ENCODE results near the gene RELT. TPM values are rescaled to one million over a fixed set of nuclear protein-coding genes. Genes with fewer than 3 reads are reported as not detected.

RELT gene
- total RNA-seq, 1 donor from 2014 or later, result 15.2 TPM

GRCh38 chr11:73331138-73331916 is 44.9 kb upstream of the RELT start:
- TF ChIP-seq, protein P1, sequence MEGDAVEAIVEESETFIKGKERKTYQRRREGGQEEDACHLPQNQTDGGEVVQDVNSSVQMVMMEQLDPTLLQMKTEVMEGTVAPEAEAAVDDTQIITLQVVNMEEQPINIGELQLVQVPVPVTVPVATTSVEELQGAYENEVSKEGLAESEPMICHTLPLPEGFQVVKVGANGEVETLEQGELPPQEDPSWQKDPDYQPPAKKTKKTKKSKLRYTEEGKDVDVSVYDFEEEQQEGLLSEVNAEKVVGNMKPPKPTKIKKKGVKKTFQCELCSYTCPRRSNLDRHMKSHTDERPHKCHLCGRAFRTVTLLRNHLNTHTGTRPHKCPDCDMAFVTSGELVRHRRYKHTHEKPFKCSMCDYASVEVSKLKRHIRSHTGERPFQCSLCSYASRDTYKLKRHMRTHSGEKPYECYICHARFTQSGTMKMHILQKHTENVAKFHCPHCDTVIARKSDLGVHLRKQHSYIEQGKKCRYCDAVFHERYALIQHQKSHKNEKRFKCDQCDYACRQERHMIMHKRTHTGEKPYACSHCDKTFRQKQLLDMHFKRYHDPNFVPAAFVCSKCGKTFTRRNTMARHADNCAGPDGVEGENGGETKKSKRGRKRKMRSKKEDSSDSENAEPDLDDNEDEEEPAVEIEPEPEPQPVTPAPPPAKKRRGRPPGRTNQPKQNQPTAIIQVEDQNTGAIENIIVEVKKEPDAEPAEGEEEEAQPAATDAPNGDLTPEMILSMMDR (IDR thresholded peaks at IDR 0.05; ENCODE audit: unreplicated experiment), result no peak
- Mint-ChIP-seq H3K4me3 (ENCODE audit: unreplicated experiment) (no peak overlapping the region), H3K27ac (ENCODE audit: unreplicated experiment) (peak overlapping the region; percentile 24)

GRCh38 chr11:73333173-73333572 is 43.0 kb upstream of the RELT start:
- Mint-ChIP-seq H3K27ac (ENCODE audit: unreplicated experiment) (no peak overlapping the region), H3K4me1 (ENCODE audit: unreplicated experiment) (peaks cover 48% of the 10 kb centered on the region), H3K9me3 (ENCODE audit: unreplicated experiment) (no peaks in the 10 kb centered on the region), H3K27me3 (ENCODE audit: unreplicated experiment) (peaks cover 10% of the 10 kb centered on the region), H3K36me3 (ENCODE audit: low read depth, unreplicated experiment) (peaks cover 10% of the 10 kb centered on the region), H3K4me3 (ENCODE audit: unreplicated experiment) (no peak overlapping the region)
- TF ChIP-seq, protein P1 (IDR thresholded peaks at IDR 0.05; ENCODE audit: unreplicated experiment), result no peak
- no peak for DNase-seq (ENCODE audit: low spot score)

More at GRCh38 chr11:73331138-73331916, 44.9 kb upstream of the RELT start:
- Mint-ChIP-seq H3K27me3 (ENCODE audit: unreplicated experiment) (peaks cover 9% of the 10 kb centered on the region), H3K9me3 (ENCODE audit: unreplicated experiment) (no peaks in the 10 kb centered on the region), H3K4me1 (ENCODE audit: unreplicated experiment) (peaks cover 51% of the 10 kb centered on the region), H3K36me3 (ENCODE audit: low read depth, unreplicated experiment) (peaks cover 4% of the 10 kb centered on the region)
- peak; percentile 60 for DNase-seq (ENCODE audit: low spot score)

GRCh38 chr11:73333640-73334383 is 42.4 kb upstream of the RELT start:
- no peaks in the 10 kb centered on the region for H3K9me3 Mint-ChIP-seq (ENCODE audit: unreplicated experiment)
- TF ChIP-seq, protein P1 (IDR thresholded peaks at IDR 0.05; ENCODE audit: unreplicated experiment), result no peak
- H3K27me3 Mint-ChIP-seq (ENCODE audit: unreplicated experiment), result peaks cover 10% of the 10 kb centered on the region
- H3K36me3 Mint-ChIP-seq (ENCODE audit: low read depth, unreplicated experiment), result peaks cover 10% of the 10 kb centered on the region
- H3K4me1 Mint-ChIP-seq (ENCODE audit: unreplicated experiment), result peaks cover 48% of the 10 kb centered on the region
- H3K27ac Mint-ChIP-seq (ENCODE audit: unreplicated experiment), result peak overlapping the region; percentile 76
- no peak overlapping the region for H3K4me3 Mint-ChIP-seq (ENCODE audit: unreplicated experiment)
- no peak for DNase-seq (ENCODE audit: low spot score)

GRCh38 chr11:73334384-73335203 is 41.6 kb upstream of the RELT start:
- Mint-ChIP-seq H3K27ac (ENCODE audit: unreplicated experiment) (peak overlapping the region; percentile 76), H3K27me3 (ENCODE audit: unreplicated experiment) (peaks cover 10% of the 10 kb centered on the region)

More at GRCh38 chr11:73334384-73335203, 41.6 kb upstream of the RELT start:
- TF ChIP-seq, protein P1 (IDR thresholded peaks at IDR 0.05; ENCODE audit: unreplicated experiment), result no peak
- H3K9me3 Mint-ChIP-seq (ENCODE audit: unreplicated experiment), result no peaks in the 10 kb centered on the region
- no peak overlapping the region for H3K4me3 Mint-ChIP-seq (ENCODE audit: unreplicated experiment)
- peaks cover 48% of the 10 kb centered on the region for H3K4me1 Mint-ChIP-seq (ENCODE audit: unreplicated experiment)
- DNase-seq (ENCODE audit: low spot score), result peak; percentile 33
- H3K36me3 Mint-ChIP-seq (ENCODE audit: low read depth, unreplicated experiment), result peaks cover 10% of the 10 kb centered on the region

Data from endothelial cell (in vitro differentiated cells).